B cell (primary cell): ENCODE measurements around the gene FAF1.

Source experiments
- CTCF ChIP-seq: fragments of 200-600 bp; IDR thresholded peaks from one replicate; pipeline ENCODE4 v1.8.0; 2022; ENCODE audit warnings: antibody characterized with exemption, mild to moderate bottlenecking
- EZH2 ChIP-seq: IDR thresholded peaks from 2 replicates; pipeline ENCODE4 v1.6.1; 2012; ENCODE audit warnings: borderline replicate concordance, low read depth, mild to moderate bottlenecking, moderate library complexity, low read length; ENCODE audit not compliant: insufficient read depth, poor library complexity, severe bottlenecking

DNA sequence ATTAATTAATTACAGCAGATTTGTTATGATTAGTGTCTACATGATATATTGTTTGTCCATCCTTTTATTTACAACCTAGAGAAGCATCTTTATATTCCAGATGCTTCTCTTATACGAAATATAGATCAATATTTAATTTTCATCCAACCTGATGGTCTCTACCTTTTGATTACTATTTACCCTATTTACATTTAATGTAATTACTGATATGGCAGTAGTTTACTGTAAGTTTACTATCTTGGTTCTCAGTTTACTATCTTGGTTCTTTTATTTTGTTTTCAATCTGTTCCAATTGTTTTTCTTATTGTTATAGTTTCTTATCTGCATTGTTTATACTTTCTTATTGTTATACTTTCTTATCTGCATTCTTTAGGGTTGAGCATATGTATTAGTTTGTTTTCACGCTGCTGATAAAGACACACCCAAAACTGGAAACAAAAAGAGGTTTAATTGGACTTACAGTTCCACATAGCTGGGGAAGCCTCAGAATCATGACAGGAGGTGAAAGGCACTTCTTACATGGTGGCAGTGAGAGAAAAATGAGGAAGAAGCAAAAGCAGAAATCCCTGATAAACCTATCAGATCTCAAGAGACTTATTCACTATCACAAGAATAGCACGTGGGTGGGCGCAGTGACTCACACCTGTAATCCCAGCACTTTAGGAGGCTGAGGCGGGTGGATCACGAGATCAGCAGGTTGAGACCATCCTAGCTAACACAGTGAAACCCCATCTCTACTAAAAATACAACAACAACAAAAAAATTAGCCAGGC lies 28.9 kb downstream of the FAF1 start:
- TF ChIP-seq CTCF (no peak), EZH2 (no peak)
